Measurements from ENCODE around the gene EHMT1.

GRCh38 chr9:137602661-137603060, 16.1 kb upstream of the EHMT1 start:
- TF ChIP-seq POLR2AphosphoS5 (IDR thresholded peaks at IDR 0.05; ENCODE audit: low read depth) (0 out of 2 replicates have a peak, but pooled peaks have one; percentile 22), CTCF (IDR thresholded peaks at IDR 0.05; ENCODE audit: insufficient read depth, low read length) (no peak), REST (IDR thresholded peaks at IDR 0.05; ENCODE audit: insufficient replicate concordance, low read depth) (no peak), GABPA (IDR thresholded peaks at IDR 0.05; ENCODE audit: low read depth) (no peak), SPI1 (IDR thresholded peaks at IDR 0.05; ENCODE audit: borderline replicate concordance, low read depth) (peak; percentile 38; the same call in 1 of the 2 replicates)
